BLaER1 (cell line): ENCODE measurements around the gene MEGF11.

Experiments
- H3K27ac ChIP-seq: shearing (Covaris generic); formaldehyde crosslinking; 2 replicates; pipeline ENCODE4 v1.8.1; 2022
- H3K27me3 ChIP-seq: shearing (Covaris generic); formaldehyde crosslinking; 2 replicates; pipeline ENCODE4 v1.8.1; 2022
- H3K36me3 ChIP-seq: shearing (Covaris generic); formaldehyde crosslinking; 2 replicates; pipeline ENCODE4 v1.8.1; 2022
- H3K4me1 ChIP-seq: shearing (Covaris generic); formaldehyde crosslinking; 2 replicates; pipeline ENCODE4 v1.8.1; 2022
- H3K4me2 ChIP-seq: shearing (Covaris generic); formaldehyde crosslinking; 2 replicates; pipeline ENCODE4 v1.8.1; 2022
- H3K4me3 ChIP-seq: shearing (Covaris generic); formaldehyde crosslinking; 2 replicates; pipeline ENCODE4 v1.8.1; 2022
- H3K9ac ChIP-seq: shearing (Covaris generic); formaldehyde crosslinking; 2 replicates; pipeline ENCODE4 v1.8.1; 2022
- H3K9me3 ChIP-seq: shearing (Covaris generic); formaldehyde crosslinking; 2 replicates; pipeline ENCODE4 v1.8.1; 2022
- H4K20me1 ChIP-seq: shearing (Covaris generic); formaldehyde crosslinking; 2 replicates; pipeline ENCODE4 v1.8.1; 2022
- Cebpa-rat ChIP-seq: shearing (Covaris generic); IDR thresholded peaks from 2 replicates; pipeline ENCODE4 v1.8.1; 2022

MEGF11 gene

GRCh38 chr15:66044837-66045236, 208.7 kb downstream of the MEGF11 start:
- Histone ChIP-seq H3K9me3 (no peaks in the 10 kb centered on the region), H3K4me2 (no peak overlapping the region), H3K27me3 (no peaks in the 10 kb centered on the region), H3K9ac (no peak overlapping the region), H3K4me3 (no peak overlapping the region), H4K20me1 (no peaks in the 10 kb centered on the region), H3K4me1 (no peaks in the 10 kb centered on the region), H3K36me3 (no peaks in the 10 kb centered on the region), H3K27ac (no peak overlapping the region)
- TF ChIP-seq Cebpa-rat: no peak

- Histone ChIP-seq H4K20me1 (no peaks in the 10 kb centered on the region), H3K27me3 (no peaks in the 10 kb centered on the region), H3K36me3 (no peaks in the 10 kb centered on the region), H3K9me3 (no peaks in the 10 kb centered on the region), H3K4me3 (no peak overlapping the region), H3K9ac (no peak overlapping the region), H3K4me2 (no peak overlapping the region), H3K4me1 (no peaks in the 10 kb centered on the region), H3K27ac (no peak overlapping the region)
- no peak for TF ChIP-seq Cebpa-rat
These were observed 210.3 kb downstream of the MEGF11 start for GRCh38 chr15:66043264-66043663.

- H3K4me1 ChIP-seq: no peaks in the 10 kb centered on the region
- H4K20me1 ChIP-seq: no peaks in the 10 kb centered on the region
- no peaks in the 10 kb centered on the region for H3K27me3 ChIP-seq
- no peak overlapping the region for H3K4me3 ChIP-seq
- TF ChIP-seq Cebpa-rat: no peak
- H3K27ac ChIP-seq: no peak overlapping the region
- H3K9ac ChIP-seq: no peak overlapping the region
- H3K4me2 ChIP-seq: no peak overlapping the region
- no peaks in the 10 kb centered on the region for H3K36me3 ChIP-seq
- no peaks in the 10 kb centered on the region for H3K9me3 ChIP-seq
These were observed 210.9 kb downstream of the MEGF11 start for GRCh38 chr15:66042624-66043023.

GRCh38 chr15:66041276-66041675, 212.3 kb downstream of the MEGF11 start:
- Histone ChIP-seq H3K4me3 (no peak overlapping the region), H3K9me3 (no peaks in the 10 kb centered on the region), H3K4me1 (no peaks in the 10 kb centered on the region), H3K36me3 (no peaks in the 10 kb centered on the region), H3K27ac (no peak overlapping the region), H3K4me2 (no peak overlapping the region), H3K27me3 (no peaks in the 10 kb centered on the region), H4K20me1 (no peaks in the 10 kb centered on the region), H3K9ac (no peak overlapping the region)
- TF ChIP-seq Cebpa-rat: no peak

GRCh38 chr15:66040211-66040892, 213.2 kb downstream of the MEGF11 start:
- Histone ChIP-seq H3K4me2 (no peak overlapping the region), H3K27ac (no peak overlapping the region), H3K9me3 (no peaks in the 10 kb centered on the region), H4K20me1 (no peaks in the 10 kb centered on the region), H3K4me3 (no peak overlapping the region), H3K9ac (no peak overlapping the region), H3K36me3 (no peaks in the 10 kb centered on the region), H3K4me1 (no peaks in the 10 kb centered on the region), H3K27me3 (no peaks in the 10 kb centered on the region)
- TF ChIP-seq Cebpa-rat: no peak

GRCh38 chr15:66039117-66039871, 214.3 kb downstream of the MEGF11 start:
- Histone ChIP-seq H3K4me2 (no peak overlapping the region), H3K36me3 (no peaks in the 10 kb centered on the region), H3K4me3 (no peak overlapping the region), H3K9me3 (no peaks in the 10 kb centered on the region), H4K20me1 (no peaks in the 10 kb centered on the region), H3K9ac (no peak overlapping the region), H3K27me3 (no peaks in the 10 kb centered on the region), H3K4me1 (no peaks in the 10 kb centered on the region), H3K27ac (no peak overlapping the region)
- no peak for TF ChIP-seq Cebpa-rat

GRCh38 chr15:66038387-66039116, 215.0 kb downstream of the MEGF11 start:
- Histone ChIP-seq H4K20me1 (no peaks in the 10 kb centered on the region), H3K4me3 (no peak overlapping the region), H3K36me3 (no peaks in the 10 kb centered on the region), H3K27me3 (no peaks in the 10 kb centered on the region), H3K4me2 (no peak overlapping the region), H3K9me3 (no peaks in the 10 kb centered on the region), H3K27ac (no peak overlapping the region), H3K9ac (no peak overlapping the region), H3K4me1 (no peaks in the 10 kb centered on the region)
- no peak for TF ChIP-seq Cebpa-rat

GRCh38 chr15:66036859-66037258, 216.7 kb downstream of the MEGF11 start:
- Histone ChIP-seq H3K9ac (no peak overlapping the region), H3K9me3 (no peaks in the 10 kb centered on the region), H3K36me3 (no peaks in the 10 kb centered on the region), H3K4me1 (no peaks in the 10 kb centered on the region), H3K27me3 (no peaks in the 10 kb centered on the region), H3K4me3 (no peak overlapping the region), H3K27ac (no peak overlapping the region), H3K4me2 (no peak overlapping the region), H4K20me1 (no peaks in the 10 kb centered on the region)
- no peak for TF ChIP-seq Cebpa-rat

- Histone ChIP-seq H4K20me1 (no peaks in the 10 kb centered on the region), H3K4me2 (no peak overlapping the region), H3K27me3 (no peaks in the 10 kb centered on the region), H3K27ac (no peak overlapping the region), H3K4me1 (no peaks in the 10 kb centered on the region), H3K9me3 (no peaks in the 10 kb centered on the region), H3K9ac (no peak overlapping the region), H3K4me3 (no peak overlapping the region), H3K36me3 (no peaks in the 10 kb centered on the region)
- no peak for TF ChIP-seq Cebpa-rat
These were observed 217.6 kb downstream of the MEGF11 start for GRCh38 chr15:66035901-66036300.

- Histone ChIP-seq H3K4me2 (no peak overlapping the region), H3K27ac (no peak overlapping the region), H3K36me3 (no peaks in the 10 kb centered on the region), H3K9me3 (no peaks in the 10 kb centered on the region), H4K20me1 (no peaks in the 10 kb centered on the region), H3K4me1 (no peaks in the 10 kb centered on the region), H3K27me3 (no peaks in the 10 kb centered on the region), H3K9ac (no peak overlapping the region), H3K4me3 (no peak overlapping the region)
- TF ChIP-seq Cebpa-rat: no peak
These were observed 220.4 kb downstream of the MEGF11 start for GRCh38 chr15:66033143-66033542.
